Ureter (tissue), 1 donor: ENCODE measurements around the gene BBS4. TPM values are rescaled to one million over a fixed set of nuclear protein-coding genes. Genes with fewer than 3 reads are reported as not detected.

Source experiments
- DNase-seq: peaks from one replicate; pipeline ENCODE4 v3.0.0-alpha.2; 2020; ENCODE audit warnings: low spot score
- total RNA-seq: library from RNA; stranded (reverse); gene quantifications from one replicate; pipeline ENCODE4 v1.2.4, GENCODE V29; 2023
- donor health status: DM: yes; HTN: yes; CAD: no.

Gene BBS4
- total RNA-seq, 1 donor from 2014 or later, result 21.7 TPM

GRCh38 chr15:72764656-72765055, 78.6 kb downstream of the BBS4 start:
- DNase-seq, result no peak

GRCh38 chr15:72766025-72766424, 80.0 kb downstream of the BBS4 start:
- DNase-seq, result no peak

DNA sequence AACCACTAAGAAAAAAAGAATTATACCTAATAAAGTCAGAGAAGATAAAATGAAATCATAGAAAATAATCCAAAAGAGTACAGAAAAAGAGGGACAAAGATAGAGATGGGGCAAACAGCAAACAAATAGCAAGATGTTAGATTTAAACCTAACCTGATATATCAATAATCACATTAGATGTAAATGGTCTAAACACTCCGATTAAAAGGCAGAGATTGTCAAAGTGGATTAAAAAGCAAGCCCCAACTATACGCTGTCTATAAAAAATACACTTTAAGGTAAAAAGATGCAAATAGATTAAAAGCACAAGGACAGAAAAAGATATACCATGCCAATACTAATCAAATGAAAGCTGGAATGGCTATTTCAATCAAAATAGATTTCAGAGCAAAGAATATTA, 80.8 kb downstream of the BBS4 start:
- no peak for DNase-seq

DNA sequence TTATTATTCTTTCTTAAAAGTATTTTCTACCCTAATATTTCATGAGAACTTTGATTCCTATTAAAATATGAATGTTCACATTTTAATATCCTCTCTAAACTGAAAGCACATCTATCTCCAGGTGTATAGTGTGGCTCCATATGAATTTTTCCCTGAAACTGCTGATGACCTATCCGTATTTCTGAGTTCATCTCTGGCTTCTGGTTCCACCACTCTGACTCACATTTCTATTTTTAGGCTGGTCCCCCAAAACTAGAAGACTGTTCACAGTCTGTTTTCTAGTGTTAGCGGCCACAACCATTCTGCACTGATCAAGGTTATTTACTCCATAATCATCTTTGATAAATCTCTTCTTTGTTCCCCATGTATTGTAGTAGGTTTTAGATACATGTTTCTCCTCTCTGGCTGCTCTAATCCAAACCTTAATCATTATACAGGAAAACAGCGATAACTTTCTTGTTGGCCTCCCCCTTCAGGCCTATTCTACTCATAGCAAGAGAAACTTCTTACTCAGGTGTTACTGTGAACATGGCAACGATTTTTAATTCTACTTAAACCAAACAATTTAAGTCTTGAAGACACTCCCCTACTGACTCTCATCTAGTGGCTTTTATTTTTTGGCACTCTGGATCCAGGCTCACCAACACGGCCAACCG, 84.8 kb downstream of the BBS4 start:
- DNase-seq, result no peak

DNA sequence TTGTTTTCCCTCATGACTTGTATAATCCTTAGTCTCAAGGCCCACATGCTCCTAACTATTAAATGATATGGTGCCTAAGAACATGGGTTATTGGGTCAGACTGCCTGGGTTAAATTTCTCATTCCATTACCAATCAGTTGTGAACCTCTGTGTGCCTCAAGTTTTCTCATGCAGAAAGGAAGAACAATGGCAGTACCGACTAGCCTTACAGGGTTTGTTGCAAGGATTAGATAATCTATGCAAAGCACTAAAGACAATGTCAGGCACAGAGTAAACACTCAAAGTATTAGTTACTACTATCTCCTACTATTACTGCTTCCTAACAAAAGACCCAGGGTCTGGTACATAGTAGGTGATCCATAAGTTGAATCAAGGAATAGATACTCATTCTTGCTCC, 85.3 kb downstream of the BBS4 start:
- no peak for DNase-seq

DNA sequence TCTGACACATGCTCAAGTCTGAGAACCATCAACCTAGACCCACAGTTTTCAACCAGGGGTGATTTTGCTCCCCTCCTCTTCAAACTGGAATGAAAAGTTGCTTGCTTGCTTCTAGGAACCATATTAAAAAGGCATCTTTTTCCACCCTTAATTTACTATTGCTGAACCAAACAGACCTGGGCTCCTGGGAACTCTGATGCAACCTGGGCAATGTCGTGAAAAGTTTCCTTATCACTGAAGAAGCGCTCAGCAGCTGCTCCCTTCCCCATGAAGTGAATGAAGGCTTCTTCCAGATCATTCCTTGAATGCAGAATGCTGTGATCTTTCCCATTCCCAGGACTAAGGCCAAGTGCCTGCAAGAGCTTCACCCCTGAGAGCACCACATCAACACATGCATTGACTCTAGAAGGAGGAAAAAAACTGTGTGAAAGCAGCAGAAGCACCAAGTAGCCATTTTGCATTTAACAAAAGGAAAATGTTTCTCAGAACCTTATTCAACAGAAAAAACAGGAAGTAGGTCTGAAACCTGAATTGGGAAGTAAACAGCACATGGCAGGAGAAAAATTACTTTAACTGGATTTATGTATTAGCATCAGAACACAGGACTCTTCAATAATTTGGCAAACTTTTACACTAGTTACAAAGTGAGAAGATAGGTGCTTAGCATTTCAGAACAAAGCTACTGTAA, 88.8 kb downstream of the BBS4 start:
- no peak for DNase-seq

DNA sequence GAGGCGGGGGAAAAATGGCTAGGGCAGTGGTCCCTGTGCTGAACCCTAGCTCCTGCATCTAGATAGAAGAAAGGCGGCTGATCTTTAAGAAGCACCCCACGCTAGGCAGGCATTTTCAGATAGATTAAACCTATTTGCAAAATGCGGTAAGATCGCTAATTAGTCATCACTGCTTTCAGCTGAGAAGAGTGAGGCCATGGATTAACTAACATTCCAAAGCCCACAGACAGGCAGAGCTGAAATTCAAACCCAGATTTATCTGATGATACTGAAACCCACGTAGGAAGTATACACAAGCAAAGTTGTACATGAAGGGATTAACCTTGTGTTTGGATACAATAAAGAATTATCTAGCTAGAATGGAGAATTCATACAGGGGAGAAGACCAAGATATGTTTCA, 92.8 kb downstream of the BBS4 start:
- DNase-seq, result no peak

DNA sequence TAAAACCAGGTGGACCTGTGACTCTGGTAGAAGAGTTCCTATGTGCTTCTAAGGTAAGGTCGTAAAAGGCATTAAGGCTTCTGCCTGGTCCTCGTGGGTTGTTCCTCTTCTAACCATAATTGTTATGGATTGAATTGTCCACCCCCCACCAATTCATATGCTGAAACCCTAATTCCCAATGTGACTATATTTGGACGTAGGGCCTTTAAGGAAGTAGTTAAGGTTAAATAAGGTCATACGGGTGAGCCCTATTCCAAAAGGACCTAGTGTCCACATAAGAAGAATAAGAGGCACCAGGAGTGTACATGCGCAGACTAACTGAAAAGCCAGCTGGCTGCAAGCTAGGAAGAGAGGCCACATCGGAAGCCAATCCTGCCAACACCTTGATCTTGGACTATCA, 95.6 kb downstream of the BBS4 start:
- no peak for DNase-seq

GRCh38 chr15:72782274-72783003, 96.4 kb downstream of the BBS4 start:
- no peak for DNase-seq

GRCh38 chr15:72783004-72783639, 97.1 kb downstream of the BBS4 start:
- DNase-seq, result peak; percentile 59

DNA sequence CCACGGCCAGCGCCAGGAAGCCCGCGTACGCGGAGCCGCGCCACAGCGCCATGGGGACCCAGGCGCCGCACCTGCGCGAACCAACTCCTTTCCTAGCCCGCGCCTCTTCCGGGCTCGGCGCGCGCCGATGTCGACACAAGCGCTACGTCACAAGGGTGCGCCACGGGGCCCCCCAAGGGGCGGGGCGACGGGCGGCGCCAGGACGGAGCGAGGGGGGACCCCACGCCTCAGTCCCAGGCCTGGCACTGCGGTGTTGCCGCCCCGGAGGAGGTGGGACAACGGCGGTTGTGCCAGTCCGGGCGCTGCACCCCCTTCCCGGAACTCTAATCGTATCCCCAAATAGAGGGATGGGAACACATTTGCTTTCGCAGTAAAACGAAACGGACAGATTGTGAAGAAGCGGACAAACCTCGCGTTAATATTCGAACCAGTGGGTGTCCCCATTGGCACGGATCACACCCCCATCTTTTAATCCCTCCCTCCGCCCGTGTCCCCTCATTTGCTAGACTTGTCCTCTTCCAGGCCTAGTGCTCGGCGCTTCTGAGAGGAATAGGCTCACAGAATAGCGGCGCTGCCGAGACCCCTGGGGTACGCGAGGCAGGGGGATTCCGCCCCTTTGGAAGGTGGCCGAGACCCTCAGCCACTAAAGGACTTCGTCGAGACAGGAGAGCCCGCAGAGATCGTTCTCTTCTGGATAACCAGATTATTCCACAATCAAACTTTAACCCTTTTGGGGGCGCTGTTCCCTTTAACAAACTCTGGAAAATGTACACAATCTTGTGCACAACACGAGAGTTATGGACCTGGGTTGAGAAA, 97.8 kb downstream of the BBS4 start, which contains the start of gene ADPGK:
TSS of gene ADPGK (minus strand) at position 119 of the 816 bp plus-strand sequence. CDS start at position 52, 67 bp downstream.
- DNase-seq, result peak; percentile 93

DNA sequence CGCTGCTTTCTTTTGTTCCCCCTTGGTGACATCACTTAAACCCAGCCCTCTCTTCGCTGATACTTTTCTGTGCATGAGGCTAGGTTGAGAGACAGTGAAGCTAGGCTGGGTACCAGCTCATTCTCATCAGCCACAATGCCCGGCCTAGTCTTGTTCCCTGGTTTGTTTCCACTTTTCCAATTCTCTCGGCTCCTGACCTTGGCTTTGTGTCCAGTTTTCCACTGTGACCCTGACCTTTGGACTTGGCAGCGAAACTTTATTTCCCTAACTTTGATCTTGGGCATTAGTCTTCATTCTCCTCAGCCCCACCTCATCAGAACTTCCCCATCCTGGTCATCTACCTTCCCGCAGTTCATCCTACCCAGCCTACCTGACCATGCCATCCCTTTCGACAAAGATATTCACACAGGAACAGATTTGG, 98.5 kb downstream of the BBS4 start:
- DNase-seq, result no peak

- no peak for DNase-seq
Observed at GRCh38 chr15:72785432-72785831, 99.4 kb downstream of the BBS4 start.

GRCh38 chr15:72785841-72786240, 99.8 kb downstream of the BBS4 start:
- DNase-seq, result no peak

GRCh38 chr15:72786242-72786641, 100.2 kb downstream of the BBS4 start:
- no peak for DNase-seq

DNA sequence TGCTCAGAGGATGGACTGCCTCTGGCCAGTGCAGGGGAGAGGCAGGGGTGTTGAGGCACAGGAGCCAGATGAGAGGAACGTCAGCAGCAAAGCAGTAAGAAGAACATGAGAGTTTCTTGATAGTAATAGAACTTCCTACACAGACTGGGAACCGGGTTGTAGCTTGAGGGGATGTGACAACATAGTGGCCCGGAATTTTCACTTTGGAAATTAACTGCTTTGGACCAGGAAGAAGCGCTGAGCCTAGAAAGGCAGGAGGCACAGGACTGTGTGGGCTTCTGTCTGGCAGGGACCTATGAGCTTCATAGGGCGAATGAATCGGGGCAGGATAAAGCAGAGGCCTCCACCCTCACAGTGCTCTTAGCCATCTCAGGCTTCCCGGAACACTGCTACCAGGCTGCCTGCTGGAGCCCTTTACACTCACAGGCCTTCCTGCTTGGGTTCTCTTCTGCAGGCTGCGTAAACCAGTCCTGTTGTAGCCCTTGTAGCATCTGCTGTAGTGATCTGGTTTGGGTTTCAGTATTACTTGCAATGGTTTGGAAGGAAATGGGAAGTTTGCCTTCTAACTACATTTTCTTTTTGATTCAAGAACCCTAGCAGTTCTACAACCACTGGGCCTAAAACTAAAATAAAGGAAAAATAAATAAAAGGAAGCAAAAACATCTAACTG, 100.8 kb downstream of the BBS4 start:
- no peak for DNase-seq

GRCh38 chr15:72787526-72787925, 101.5 kb downstream of the BBS4 start:
- DNase-seq, result no peak
